Articular chondrocyte of knee joint (primary cell): Measurements from ENCODE around the gene BCAR1. TPM values are rescaled to one million over a fixed set of nuclear protein-coding genes. Genes with fewer than 3 reads are reported as not detected.

Experiments used
- small RNA-seq: library from RNA; depleted of rRNA; stranded (forward); fragments of <200 nt; gene quantifications from one replicate; pipeline ENCODE3, GENCODE V24; 2012
- total RNA-seq: library from RNA; depleted of rRNA; stranded (reverse); fragments of >200 nt; gene quantifications from 2 replicates; pipeline ENCODE4 v1.2.3, GENCODE V29; 2012

BCAR1 gene, protein sequence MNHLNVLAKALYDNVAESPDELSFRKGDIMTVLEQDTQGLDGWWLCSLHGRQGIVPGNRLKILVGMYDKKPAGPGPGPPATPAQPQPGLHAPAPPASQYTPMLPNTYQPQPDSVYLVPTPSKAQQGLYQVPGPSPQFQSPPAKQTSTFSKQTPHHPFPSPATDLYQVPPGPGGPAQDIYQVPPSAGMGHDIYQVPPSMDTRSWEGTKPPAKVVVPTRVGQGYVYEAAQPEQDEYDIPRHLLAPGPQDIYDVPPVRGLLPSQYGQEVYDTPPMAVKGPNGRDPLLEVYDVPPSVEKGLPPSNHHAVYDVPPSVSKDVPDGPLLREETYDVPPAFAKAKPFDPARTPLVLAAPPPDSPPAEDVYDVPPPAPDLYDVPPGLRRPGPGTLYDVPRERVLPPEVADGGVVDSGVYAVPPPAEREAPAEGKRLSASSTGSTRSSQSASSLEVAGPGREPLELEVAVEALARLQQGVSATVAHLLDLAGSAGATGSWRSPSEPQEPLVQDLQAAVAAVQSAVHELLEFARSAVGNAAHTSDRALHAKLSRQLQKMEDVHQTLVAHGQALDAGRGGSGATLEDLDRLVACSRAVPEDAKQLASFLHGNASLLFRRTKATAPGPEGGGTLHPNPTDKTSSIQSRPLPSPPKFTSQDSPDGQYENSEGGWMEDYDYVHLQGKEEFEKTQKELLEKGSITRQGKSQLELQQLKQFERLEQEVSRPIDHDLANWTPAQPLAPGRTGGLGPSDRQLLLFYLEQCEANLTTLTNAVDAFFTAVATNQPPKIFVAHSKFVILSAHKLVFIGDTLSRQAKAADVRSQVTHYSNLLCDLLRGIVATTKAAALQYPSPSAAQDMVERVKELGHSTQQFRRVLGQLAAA
- 44.7 and 45.9 TPM in 2 replicates for total RNA-seq

DNA sequence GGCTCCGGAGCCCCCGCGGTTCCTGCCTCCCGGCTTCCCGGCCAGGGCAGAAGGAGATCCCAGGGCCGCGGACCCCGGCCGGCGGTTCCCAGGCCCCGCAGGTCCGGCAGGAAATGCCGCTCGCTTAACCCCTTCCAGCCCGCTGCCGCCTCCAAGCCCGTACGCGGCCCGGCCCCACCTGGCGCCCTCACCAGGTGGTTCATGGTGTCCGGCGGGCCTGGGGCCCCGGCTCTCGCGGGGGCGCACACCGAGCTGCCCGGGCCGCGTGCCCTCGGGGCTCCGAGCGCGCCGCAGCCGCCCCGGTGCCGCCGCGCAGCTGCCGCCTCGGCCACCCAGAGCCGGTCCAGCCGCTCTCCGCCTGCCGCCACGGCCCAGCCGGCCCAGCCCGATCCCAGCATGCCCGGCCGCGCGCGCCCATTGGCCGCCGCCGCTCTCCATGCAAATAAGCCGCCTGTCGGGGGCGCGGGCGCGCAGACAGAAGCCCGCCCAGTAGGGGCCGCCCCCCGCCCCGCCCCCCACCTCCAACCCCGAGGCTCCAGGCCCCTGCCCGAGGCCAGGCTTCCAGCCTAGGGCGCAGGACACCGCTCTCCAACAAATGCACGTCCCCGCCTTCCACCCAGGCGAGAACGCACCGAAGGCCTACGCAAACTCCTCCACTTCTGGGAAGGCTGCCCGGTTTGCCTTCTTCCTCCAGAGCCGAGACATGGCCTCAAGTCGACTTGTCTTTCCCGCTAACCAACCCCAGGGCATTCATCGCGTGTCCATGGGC is at the start of gene BCAR1:
Gene BCAR1, minus strand, starts transcription at position 345 of the 769 bp plus-strand sequence. Its CDS starts 142 bp downstream, at position 203.

DNA sequence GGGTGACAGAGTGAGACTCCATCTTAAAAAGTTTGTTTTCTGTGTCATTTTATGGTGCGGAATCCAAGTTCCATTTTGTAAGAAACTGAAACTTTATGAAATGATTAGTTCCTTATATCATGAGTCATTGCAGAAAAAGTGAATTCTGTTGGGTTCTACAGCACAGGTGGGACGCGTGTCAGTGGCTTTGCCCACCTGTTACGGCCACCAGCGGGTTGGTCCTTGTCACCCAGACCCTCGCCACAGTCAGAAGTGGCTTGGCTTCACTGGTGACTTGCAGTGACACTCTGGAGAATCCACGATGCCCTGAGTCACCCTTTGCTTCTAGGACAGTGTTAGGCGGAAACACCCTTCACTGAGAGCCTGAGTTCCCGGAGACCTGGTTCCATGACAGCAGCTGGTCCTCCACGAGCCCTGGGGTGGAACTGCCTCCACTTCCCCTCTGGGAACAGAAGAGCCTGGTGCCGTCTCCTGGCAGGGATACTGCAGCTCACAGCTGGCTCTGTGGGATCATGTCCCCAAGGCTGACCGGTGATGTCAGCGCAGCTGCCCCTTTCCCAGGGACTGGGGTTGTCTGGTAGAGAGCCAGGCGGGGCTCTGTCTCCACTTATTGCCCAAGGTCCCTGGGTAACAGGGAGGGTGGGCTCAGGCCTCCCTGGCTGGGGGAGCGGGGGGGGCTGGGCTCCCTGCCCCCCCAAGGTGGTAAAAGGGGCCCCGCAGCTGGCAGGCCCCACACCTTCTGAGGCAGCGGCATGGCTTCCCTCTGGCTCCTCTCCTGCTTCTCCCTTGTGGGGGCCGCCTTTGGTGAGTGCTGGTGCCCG is 33.0 kb downstream of the BCAR1 start, which contains the start of gene CTRB1:
Gene CTRB1, plus strand, starts transcription at position 733 of the 821 bp plus-strand sequence. Its CDS starts 20 bp downstream, at position 753.

DNA sequence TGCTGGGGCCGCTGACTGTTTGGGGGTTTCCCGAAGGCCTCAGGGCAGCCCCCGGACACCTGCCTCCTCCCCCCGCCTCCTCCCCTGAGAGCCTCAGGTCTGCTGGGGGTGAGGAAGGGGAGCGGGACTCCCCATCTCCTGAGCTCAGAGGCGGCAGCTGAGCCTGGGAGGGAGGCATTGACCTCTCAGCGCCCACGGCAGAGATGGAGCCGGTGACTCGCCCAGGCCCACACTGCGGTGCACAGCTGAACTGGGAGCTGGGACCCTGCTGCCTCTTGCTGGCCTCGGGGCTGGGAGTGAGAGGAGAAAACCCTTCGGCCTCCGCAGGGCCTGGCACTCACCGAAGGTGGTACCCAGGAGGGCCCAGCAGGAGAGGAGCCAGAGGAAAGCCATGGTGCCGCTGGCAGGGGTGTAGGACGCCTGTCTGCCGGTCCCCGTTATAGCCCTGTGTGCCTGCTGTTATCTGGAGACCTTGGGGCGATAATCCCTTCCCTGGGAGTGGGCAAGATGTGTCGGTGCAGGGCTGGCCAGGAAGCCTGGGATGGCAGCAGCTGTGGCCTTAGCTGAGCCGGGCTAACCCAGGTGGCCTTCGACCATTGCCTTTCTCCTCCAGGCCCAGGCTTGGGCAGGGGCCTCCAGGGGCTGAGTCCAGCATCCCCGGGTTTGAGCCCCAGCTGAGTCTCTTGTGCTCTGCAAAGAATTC is 44.5 kb downstream of the BCAR1 start, which contains the start of gene CTRB2:
Gene CTRB2, minus strand, starts transcription at position 413 of the 703 bp plus-strand sequence. Its CDS starts 20 bp downstream, at position 393.

Small RNAs within 50 kb of the gene (small RNA-seq; reads per million reads assigned to genes)
- not detected for gene RNU6-758P

Other genes starting within 250 kb of the BCAR1 start
- 2.8 and 3.8 TPM in 2 replicates for gene LDHD, start 134.8 kb downstream of the BCAR1 start, total RNA-seq
- 15.2 and 17.8 TPM in 2 replicates for gene ZFP1, start 103.1 kb downstream of the BCAR1 start, total RNA-seq
- not detected in 2 replicates for gene CTRB2, start 44.5 kb downstream of the BCAR1 start, total RNA-seq
- gene CTRB1, start 32.6 kb downstream of the BCAR1 start, total RNA-seq: not detected in 2 replicates
- 45.3 and 47.1 TPM in 2 replicates for gene CFDP1, start 181.9 kb upstream of the BCAR1 start, total RNA-seq
- gene TMEM170A, start 213.1 kb upstream of the BCAR1 start, total RNA-seq: 10.7 and 15.2 TPM in 2 replicates
- gene CHST6, start 243.8 kb upstream of the BCAR1 start, total RNA-seq: 0.65 and 0.78 TPM in 2 replicates